Lower leg skin (tissue), 3 donors: ENCODE data around the gene TCF7L2.

Experiments
- CTCF ChIP-seq, 3 donors: fragments of 450-650 bp; IDR thresholded peaks; one replicate each; pipeline ENCODE4 v1.5.1; 2016; ENCODE audit warnings: antibody characterized with exemption in 3 of 3, mild to moderate bottlenecking in 3 of 3, moderate library complexity in 2 of 3
- POLR2A ChIP-seq, 2 donors: fragments of 450-650 bp; IDR thresholded peaks; one replicate each; pipeline ENCODE4 v1.6.1; 2016 to 2017; ENCODE audit warnings: antibody characterized with exemption in 2 of 2, mild to moderate bottlenecking in 1 of 2, moderate library complexity in 1 of 2

- TF ChIP-seq CTCF (IDR thresholded peaks at IDR 0.05) (no peak), POLR2A (IDR thresholded peaks at IDR 0.05) (no peak)
Measured at GRCh38 chr10:112999102-112999501, 49.1 kb downstream of the TCF7L2 start.
